Measurements from ENCODE around the gene TMPRSS11E. TPM values are rescaled to one million over a fixed set of nuclear protein-coding genes. Genes with fewer than 3 reads are reported as not detected.
"Not testable (repeated sequence)": the region's sequence is repeated elsewhere in the genome, so short reads cannot be mapped to it uniquely, and the experiment has no call there.

The TMPRSS11E gene, protein sequence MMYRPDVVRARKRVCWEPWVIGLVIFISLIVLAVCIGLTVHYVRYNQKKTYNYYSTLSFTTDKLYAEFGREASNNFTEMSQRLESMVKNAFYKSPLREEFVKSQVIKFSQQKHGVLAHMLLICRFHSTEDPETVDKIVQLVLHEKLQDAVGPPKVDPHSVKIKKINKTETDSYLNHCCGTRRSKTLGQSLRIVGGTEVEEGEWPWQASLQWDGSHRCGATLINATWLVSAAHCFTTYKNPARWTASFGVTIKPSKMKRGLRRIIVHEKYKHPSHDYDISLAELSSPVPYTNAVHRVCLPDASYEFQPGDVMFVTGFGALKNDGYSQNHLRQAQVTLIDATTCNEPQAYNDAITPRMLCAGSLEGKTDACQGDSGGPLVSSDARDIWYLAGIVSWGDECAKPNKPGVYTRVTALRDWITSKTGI
- total RNA-seq = not detected

DNA sequence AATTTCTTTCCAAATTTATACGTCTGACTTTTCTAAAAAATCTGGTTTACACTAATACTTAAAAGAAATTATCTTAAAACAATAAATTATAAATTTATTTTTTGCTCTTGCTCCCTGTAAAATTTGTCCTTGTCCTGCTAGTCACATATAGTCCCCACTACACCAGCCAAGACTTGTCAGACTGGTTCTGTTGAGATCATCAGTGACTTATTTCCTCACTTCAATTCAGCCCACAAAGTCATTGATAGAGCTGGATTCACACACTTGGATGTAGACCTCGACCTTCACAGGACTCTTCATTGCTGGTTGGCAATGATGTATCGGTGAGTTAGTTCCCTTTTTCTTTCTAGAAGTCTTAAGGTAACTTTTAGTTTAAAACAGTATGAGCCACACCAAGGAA, at the start of gene TMPRSS11E:
TMPRSS11E (plus strand) TSS at position 263 of the 400 bp plus-strand sequence; CDS start at position 313, 50 bp downstream.
- DNase-seq (ENCODE audit: low spot score) = no peak

DNA sequence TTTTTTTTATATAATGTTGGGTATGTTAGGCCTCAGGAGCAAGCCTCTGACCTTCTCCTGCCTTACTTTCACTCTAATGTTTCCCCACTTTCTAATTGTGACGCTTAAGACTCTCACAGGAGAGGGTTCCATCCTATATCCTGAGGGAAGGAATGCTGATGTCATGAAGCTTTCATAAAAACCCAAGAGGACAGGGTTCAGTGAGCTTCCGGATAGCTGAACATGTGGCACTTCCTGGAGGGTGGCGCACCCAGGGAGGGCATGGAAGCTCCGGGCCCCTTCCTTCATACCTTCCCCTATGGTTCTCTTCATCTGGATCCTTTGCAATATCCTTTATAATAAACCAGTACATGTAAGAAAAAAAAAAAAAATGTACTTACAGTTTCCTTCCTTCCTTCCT, 48.0 kb upstream of the TMPRSS11E start:
- DNase-seq (ENCODE audit: low spot score) (no peak), ATAC-seq (no peak)

More for the DNA sequence above, at the start of gene TMPRSS11E:
- no peak for ATAC-seq

DNA sequence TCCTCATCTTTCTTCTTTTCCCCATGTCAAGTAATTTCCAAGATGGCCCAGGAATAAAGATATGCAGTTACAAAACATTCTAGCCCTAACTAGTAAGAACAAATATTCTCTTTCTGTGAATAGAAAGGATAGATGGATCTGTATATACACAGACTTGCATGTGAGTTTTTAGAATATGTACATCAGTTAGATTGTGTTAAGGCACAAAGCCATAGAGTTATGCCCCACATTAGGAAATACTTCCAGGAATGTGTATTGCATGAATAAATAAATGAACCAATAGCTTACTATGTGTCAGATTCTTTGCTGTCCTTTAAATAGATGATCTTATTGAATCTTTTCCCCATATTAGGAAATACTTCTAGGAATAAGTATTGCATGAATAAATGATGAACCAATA, 46.0 kb upstream of the TMPRSS11E start:
- ATAC-seq (no peak), DNase-seq (ENCODE audit: low spot score) (no peak)

DNA sequence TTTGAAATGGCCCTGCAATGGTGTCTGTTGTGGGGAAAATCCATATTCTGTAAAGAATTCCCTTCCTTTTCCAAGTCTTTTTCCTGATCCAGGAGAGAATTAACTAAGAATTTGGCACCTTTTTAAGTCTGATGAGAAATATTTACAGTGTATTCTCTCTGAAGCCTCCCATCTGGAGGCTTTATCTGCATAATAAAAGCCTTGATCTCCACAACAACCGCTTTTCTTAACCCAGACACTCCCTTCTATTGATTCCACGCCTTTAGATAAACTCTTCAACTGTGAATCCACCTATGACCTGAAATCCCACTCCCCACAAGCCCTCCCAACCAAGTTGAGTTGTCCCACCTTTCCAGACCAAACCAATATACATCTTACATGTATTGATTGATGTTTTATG, 43.1 kb upstream of the TMPRSS11E start:
- DNase-seq (ENCODE audit: low spot score) (no peak), ATAC-seq (no peak)

DNA sequence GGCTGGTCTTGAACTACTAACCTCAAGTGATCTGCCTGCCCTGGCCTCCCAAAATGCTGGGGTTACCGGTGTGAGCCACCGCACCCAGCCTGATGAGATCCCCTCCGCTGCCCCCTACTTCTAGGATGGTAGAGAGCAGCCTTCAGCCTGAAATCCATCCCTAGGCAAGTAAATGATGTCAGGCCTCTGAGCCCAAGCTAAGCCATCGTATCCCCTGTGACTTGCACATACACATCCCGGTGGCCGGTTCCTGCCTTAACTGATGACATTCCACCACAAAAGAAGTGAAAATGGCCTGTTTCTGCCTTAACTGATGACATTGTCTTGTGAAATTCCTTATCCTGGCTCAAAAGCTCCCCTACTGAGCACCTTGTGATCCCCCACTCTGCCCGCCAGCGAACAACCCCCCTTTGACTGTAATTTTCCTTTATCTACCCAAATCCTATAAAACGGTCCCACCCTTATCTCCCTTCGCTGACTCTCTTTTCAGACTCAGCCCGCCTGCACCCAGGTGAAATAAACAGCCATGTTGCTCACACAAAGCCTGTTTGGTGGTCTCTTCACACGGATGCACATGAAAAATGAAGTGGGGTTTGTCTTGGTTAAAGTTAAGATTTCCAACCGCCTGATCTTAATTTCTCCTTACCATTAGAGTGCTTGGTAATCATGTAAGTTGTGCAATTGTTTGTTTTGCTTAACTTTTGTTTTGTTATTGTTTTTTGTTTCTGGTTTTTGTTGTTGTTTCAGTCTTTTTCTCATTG, 41.4 kb upstream of the TMPRSS11E start:
- not testable (repeated sequence) for DNase-seq (ENCODE audit: low spot score); ATAC-seq

DNA sequence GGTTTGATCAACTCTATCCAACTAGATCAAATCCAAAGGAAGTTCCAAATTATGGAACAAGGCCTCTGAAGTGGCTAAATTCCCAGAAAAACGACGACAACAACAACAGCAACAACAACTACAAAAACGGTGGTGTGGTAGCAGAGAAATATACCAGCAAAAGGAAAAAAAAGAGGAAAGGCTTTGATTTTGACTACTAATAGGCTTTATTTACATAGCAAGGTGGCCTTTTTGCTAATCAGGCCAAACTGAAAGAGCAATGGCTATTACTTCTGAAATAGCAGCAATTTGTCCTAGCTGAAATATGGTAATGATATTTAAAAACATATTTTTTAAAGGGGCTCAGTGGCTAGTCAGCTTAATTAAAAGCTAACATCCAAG, 40.8 kb upstream of the TMPRSS11E start:
- ATAC-seq = no peak

DNA sequence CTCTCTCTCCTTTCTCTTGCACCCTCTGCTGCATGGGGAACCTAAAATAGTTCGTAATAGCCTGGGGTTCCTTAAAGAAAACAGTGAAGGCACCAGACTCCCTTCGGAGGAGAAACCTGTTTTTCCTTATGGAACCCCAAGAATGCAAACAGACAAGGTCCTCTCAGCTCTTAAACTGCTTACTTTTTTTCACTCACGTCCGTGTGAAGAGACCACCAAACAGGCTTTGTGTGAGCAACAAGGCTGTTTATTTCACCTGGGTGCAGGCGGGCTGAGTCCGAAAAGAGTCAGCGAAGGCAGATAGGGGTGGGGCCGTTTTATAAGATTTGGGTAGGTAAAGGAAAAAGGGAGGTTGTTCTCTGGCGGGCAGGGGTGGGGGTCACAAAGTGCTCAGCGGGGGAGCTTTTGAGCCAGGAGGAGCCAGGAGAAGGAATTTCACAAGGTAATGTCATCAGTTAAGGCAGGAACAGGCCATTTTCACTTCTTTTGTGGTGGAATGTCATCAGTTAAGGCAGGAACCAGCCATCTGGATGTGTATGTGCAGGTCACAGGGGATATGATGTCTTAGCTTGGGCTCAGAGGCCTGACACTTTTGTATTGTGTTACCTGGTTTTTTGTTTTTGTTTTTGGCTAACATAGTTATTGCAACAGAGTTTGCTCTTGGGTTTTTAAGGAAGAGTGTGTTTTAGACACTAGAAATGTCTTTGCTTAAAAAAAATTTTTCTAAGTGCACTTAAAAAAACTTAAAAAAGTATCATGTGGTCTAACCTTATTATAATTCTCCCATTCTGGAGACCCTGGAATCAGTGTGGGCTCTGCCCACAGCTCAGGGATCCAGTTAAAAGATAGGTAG, 40.0 kb upstream of the TMPRSS11E start:
- not testable (repeated sequence) for DNase-seq (ENCODE audit: low spot score); ATAC-seq

More for the DNA sequence above, 40.8 kb upstream of the TMPRSS11E start:
- no peak for DNase-seq (ENCODE audit: low spot score)

DNA sequence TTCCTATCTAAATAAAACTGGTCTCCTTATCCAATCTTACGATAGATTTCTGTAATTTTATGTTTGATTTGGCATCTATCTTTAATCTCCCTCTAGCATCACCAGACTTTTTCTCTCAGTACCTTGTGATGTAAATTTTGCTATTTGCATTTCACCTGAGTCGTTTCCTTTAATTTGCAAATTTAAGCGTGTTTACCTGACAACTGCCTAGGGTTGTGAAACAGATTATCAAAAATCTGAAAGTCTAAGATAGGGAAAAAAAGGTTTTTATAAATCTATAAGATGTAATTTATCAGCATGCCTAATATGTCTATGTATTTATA, 39.4 kb upstream of the TMPRSS11E start:
- no peak for ATAC-seq
- no peak for DNase-seq (ENCODE audit: low spot score)

DNA sequence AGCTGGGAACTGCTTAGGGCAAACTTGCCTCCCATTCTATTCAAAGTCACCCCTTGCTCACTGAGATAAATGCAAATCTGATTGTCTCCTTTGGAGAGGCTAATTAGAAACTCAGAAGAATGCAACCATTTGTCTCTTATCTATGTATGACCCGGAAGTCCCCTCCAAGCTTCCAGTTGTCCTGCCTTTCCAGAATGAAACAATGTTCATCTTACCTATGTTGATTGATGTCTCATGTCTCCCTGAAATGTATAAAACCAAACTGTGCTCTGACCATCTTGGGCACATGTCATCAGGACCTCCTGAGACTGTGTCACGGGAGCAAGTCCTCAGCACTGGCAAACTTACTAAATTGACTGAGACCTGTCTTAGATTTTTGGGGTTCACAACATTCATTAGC, 37.1 kb upstream of the TMPRSS11E start:
- DNase-seq (ENCODE audit: low spot score) (no peak), ATAC-seq (no peak)

DNA sequence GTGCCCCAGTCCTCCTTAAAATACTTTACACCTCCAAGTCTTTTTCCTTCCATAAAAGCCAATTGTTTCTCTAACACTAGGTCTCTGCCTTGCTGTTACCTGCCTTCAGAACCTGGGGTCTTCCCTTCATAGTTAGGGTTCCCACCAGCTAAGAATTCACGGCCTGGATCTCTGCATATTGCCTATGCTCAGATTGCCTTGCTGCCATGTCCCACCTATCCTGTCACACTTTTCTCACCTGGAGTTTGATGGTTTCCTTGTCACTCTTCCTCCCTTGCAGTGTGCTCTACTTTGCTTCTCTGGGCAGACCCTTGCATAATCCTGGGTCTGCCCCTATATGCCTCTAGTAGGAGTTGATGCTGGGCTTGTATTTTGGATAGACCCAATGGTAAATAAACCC, 36.6 kb upstream of the TMPRSS11E start:
- ATAC-seq (no peak), DNase-seq (ENCODE audit: low spot score) (no peak)

DNA sequence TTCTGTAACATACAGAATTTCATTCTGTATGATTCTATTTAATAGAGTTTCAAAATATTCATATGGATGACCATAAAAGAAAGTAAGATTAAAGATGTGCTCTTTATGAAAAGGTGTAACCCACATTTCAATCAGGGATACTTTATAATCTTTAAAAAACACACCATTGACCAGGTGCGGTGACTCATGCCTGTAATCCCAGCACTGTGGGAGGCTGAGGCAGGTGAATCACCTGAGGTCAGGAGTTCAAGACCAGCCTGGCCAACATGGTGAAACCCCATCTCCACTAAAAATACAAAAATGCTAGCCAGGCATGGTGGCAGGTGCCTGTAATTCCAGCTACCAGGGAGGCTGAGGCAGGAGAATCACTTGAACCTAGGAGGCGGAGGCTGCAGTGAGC, 35.2 kb upstream of the TMPRSS11E start:
- not testable (repeated sequence) for DNase-seq (ENCODE audit: low spot score); ATAC-seq

DNA sequence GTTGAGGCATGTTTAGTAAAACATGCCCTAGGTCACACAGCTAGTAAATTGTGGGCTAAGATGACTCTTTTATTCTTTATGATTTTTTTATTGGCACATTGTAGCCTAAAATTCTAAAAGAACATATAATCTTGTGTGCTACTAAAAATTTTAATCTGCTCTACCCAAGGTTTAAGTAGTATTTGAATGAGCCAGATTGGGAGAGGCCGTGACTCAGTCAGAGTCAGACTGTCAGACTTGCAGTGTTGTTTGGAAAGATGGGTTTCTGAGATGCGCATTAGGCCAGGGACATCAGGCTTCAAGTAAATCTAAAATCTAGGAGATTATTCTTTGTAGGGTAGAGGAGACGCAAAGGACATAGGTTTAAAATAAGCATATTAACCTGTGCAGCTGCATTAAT, 30.7 kb upstream of the TMPRSS11E start:
- no peak for DNase-seq (ENCODE audit: low spot score)
- no peak for ATAC-seq

DNA sequence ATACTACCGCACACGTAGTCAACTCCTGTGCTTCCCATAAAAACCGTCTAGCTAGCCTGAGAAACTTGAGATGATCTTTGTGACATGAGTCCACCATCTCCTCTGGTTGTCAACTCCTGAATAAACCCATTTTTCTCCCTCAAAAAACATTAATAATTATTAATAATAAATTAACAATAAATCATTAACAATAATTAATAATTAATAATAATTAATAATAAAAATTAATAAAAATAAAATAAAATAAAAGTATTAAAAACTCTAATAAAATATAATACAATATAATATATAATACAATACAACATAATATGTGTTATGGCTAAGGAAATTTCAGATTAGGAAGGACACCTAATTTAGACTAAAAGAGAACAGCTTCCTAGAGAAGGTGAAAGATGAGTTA, 20.7 kb upstream of the TMPRSS11E start:
- ATAC-seq = no peak
- no peak for DNase-seq (ENCODE audit: low spot score)

DNA sequence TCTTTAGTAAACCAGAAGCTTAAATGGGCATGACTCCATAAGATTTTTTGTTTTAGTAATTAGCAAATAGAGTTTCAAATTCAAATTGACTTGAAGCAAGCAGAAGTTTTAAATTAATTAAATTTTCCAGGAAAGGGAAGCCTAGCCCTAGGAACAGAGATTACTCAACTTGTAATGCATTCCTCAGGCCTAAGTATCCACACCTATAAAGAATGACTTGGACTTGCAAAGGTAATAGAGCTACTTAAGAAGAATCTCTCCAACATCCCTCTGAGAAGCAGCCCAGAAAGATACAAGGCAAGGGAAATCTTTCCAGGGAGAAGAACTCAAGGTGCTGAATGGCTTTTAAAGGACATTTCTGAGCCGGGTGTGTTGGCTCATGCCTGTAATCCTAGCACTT, 16.9 kb upstream of the TMPRSS11E start:
- ATAC-seq (no peak), DNase-seq (ENCODE audit: low spot score) (no peak)

DNA sequence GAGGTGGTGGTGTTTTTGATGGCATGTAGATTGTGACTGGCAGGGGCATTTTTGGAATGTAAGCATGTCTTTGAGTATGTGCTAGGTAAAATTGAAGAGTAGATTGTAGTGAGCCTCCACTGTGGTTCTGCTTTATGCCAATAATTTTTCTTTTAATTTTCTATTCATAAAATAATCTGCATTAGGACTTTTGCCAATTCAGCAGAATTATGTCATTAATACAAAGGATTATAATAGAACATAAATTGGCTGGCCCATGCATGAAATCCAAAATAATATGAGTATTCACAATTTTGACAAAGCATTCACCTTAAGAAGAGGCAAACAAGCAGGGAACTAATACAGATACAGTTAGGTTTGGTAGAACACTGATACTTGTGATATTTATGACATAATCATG, 14.9 kb upstream of the TMPRSS11E start:
- DNase-seq (ENCODE audit: low spot score) (no peak), ATAC-seq (no peak)

DNA sequence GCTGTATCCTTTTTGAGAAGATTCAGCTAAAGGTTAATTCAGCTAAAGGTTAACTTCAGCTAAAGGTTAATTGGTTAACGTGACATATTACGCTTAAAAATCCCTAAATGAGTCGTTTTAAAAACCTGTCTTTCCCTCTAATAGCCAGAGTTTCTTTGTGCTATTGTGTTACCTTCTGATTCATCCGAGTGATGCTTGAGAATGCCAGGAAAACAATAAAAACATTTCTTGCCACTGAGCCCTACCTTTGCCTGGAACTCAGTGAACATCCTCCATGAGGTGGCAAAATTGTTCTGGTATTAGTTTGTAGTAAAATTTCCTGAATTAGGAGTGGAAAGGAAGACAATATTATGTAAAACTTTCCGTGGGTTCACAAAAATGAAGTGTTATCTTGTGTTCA, 13.7 kb upstream of the TMPRSS11E start:
- ATAC-seq = no peak
- DNase-seq (ENCODE audit: low spot score) = no peak

DNA sequence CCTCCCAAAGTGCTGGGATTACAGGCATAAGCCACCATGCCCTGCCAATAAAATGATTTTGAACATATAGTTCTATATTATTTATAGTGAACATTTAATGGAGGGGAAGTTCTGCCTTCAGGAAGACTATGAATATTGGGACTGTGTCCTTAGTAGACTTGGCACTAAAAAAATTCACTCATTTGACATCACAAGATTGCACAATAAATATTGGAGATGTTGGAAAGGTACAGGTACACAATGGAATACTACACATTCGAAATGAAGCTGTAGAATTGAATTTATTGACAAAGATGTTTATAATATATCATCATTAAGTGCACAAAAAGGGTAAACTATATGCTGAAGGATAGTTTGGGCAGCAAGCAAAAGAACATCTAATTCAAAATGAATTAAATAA, 13.0 kb upstream of the TMPRSS11E start:
- DNase-seq (ENCODE audit: low spot score) = no peak
- no peak for ATAC-seq

DNA sequence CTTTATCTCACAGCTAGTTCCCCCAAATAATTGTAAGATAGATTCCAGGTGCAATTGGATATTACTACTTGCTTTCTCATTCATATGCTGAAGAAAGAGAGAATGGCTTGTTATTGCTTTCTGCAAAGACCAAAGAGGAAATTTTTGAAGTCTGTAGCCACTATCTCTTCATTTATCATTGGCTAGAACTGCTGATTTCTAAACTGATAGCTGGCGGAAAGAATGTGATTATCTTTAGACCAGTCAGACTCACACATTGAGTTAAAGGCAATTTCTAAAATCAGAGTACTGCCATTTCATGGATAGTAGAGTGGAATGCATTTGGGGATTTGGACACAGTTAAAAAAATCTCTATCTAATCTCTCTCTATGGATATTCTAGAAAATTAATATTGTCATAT, 12.4 kb upstream of the TMPRSS11E start:
- ATAC-seq (no peak), DNase-seq (ENCODE audit: low spot score) (no peak)

DNA sequence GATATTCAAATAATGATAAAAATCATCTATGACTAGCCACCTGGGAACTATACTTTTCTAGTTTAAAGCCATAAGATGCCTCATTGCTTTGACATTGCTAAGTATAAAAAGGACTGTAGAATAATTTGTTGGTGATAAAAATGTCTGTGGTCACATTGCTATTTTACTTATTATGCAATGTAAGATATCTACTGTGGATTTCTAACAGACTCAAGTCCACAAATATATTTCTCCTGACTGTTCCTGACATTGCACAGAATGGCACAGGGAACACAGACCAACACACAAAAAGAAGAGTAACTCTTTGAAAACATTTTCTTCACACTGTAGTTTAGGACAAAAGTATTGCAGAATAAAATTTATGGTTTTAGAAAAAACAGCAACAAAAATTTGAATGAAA, 2.2 kb upstream of the TMPRSS11E start:
- ATAC-seq (no peak), DNase-seq (ENCODE audit: low spot score) (no peak)

DNA sequence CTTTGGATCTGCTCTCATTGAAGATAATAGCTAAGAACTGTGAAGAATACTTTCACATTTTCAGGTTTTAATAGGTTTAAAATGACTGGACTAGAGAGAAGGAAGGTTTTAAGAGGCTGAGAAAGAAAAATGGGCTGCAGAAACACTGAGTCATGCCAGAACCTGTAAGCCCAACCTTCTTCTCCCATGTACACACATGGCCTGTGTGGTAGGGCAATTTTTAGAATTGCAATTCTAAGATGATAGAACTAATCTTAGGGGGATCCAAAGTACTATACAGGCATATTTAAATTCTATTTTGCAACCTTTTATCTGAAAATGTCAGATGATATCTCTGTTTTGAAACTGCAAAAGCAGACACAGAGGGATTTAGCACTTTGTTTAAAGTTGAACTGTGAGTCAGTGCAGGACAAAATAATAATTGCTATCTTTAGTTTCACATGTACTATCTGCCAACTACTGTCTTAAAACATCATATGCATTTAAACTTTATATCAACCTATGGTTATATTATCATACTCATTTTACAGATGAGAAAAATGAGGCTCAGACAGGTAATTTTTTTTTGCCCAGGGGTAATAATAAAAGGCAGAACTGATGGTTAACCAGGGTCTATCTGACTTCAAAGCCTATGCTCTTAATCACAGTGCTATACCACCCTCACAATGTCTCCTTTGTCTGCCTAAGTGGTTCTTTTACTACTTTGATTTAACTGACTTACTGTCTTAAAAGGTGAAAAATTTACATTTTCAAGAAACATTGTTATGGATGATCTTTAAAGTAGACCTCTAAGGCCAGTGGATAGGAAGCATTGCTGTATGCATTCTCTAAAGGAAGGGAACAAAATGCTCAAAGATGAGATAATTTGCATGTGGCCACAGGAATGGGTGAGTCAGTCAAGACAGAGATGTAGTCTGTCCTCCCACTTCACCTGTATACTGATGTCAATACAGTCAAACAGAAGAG, 4.3 kb downstream of the TMPRSS11E start:
- DNase-seq (ENCODE audit: low spot score) (no peak), ATAC-seq (no peak)
